Ascending aorta (tissue), 2 donors: ENCODE data around the gene BMP6. TPM values are rescaled to one million over a fixed set of nuclear protein-coding genes. Genes with fewer than 3 reads are reported as not detected.

Experiments used
- DNase-seq, 2 donors: peaks; one replicate each; pipeline ENCODE4 v3.0.0-alpha.2; 2019; ENCODE audit warnings: low spot score in 2 of 2
- H3K27ac ChIP-seq, 2 donors: fragments of 200-600 bp; sonication (generic); one replicate each; pipeline ENCODE4 v1.5.1; 2016 to 2017; ENCODE audit warnings: mild to moderate bottlenecking in 1 of 2
- H3K27me3 ChIP-seq: fragments of 200-600 bp; sonication (generic); one replicate; pipeline ENCODE4 v1.5.1; 2017
- H3K36me3 ChIP-seq, 2 donors: fragments of 200-600 bp; sonication (generic); one replicate each; pipeline ENCODE4 v1.5.1; 2016
- H3K4me1 ChIP-seq, 2 donors: fragments of 200-600 bp; sonication (generic); one replicate each; pipeline ENCODE4 v1.5.1; 2016 to 2017; ENCODE audit warnings: mild to moderate bottlenecking in 1 of 2
- H3K4me3 ChIP-seq, 2 donors: fragments of 200-600 bp; sonication (generic); one replicate each; pipeline ENCODE4 v1.5.1; 2016 to 2017; ENCODE audit warnings: mild to moderate bottlenecking in 1 of 2
- H3K9me3 ChIP-seq, 2 donors: fragments of 200-600 bp; sonication (generic); one replicate each; pipeline ENCODE4 v1.5.1; 2016
- CTCF ChIP-seq, 3 experiments: fragments of 200-600 bp in 2 of 3; fragments of 450-650 bp in 1 of 3; sonication (generic) in 2 of 3; IDR thresholded peaks; one replicate each; pipeline ENCODE4 v1.5.1; 2016 to 2019; ENCODE audit warnings: antibody characterized with exemption in 3 of 3, mild to moderate bottlenecking in 1 of 3, moderate library complexity in 1 of 3
- intact Hi-C: fragments of 100-400 bp; cut with DNase I; formaldehyde crosslinking; loops from one replicate; pipeline ENCODE4 v1.15.1; 2023
- total RNA-seq: library from RNA; depleted of rRNA; stranded (reverse); fragments of >200 nt; gene quantifications from one replicate; pipeline ENCODE4 v1.1.0, GENCODE V29; 2016

The BMP6 gene
- total RNA-seq, 1 donor from 2014 or later: 16.0 TPM

DNA sequence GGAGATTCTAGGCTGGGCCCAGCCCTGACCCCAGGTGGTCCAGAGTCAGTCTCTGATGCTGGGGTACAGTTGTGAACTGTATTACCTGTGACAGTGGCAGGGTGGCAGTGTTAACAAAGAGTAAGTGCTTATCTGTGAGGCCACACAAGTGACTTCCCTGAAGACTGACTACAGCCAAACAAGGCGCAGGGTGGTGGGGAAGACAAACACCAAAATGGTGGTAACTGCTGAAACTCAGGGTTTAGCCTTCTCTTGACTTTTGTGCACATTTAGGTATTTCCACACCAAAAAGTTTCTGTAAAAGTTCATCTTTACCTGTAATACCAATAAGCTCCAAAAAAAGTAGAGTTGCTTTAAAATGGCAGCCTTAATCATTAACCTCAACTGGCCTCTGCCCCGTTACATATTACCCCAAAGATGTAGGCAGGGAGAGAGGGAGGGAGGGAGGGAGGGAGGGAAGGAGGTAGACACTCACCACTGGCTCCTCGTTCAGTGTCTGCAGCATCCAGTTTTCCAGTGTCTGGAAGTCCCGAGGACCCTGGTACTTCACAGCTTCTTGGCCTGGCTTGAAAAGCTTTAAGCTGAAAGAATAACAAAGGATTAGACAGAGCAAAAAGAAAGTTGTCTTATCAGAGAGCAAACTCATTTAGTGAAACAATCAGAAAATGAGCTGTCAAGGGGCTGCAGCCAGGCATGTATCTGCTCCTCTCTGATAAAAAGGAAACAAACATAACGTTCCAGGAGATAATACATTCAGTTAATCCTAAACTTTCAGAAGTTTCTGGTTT lies 173.4 kb downstream of the BMP6 start:
- intact Hi-C loops: no loop called here
- no peaks in the 10 kb centered on the region for H3K4me1 ChIP-seq
- H3K36me3 ChIP-seq: peaks cover 85 to 100% of the 10 kb centered on the region in 2 donors
- no peak overlapping the region for H3K4me3 ChIP-seq
- no peak overlapping the region for H3K27ac ChIP-seq
- TF ChIP-seq CTCF (IDR thresholded peaks at IDR 0.05): no peak
- no peak for DNase-seq
- H3K27me3 ChIP-seq: no peaks in the 10 kb centered on the region
- no peaks in the 10 kb centered on the region for H3K9me3 ChIP-seq

DNA sequence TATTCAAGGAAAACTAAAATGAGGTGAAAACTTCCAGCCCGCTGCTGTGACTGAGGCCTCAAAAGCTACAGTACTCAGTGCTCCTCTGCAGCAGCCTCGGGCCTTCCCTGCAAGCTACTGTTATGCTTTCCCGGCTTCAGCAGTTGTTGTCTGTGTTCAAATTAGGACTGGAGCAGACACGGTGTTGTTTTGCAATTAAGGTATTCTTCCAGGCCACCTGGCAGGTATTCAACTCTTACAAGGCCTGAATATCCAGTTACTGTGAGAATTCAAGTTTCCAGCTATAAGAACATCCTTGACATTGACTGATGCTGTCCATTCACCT lies 174.0 kb downstream of the BMP6 start:
- H3K27me3 ChIP-seq: no peaks in the 10 kb centered on the region
- H3K27ac ChIP-seq: no peak overlapping the region
- TF ChIP-seq CTCF (IDR thresholded peaks at IDR 0.05): no peak
- no peaks in the 10 kb centered on the region for H3K9me3 ChIP-seq
- H3K4me1 ChIP-seq: no peaks in the 10 kb centered on the region
- intact Hi-C loops: no loop called here
- peaks cover 84 to 97% of the 10 kb centered on the region in 2 donors for H3K36me3 ChIP-seq
- DNase-seq: no peak
- H3K4me3 ChIP-seq: no peak overlapping the region

- intact Hi-C loops: no loop called here
- no peak for DNase-seq
- no peak for TF ChIP-seq CTCF (IDR thresholded peaks at IDR 0.05)
- no peak overlapping the region for H3K27ac ChIP-seq
- peaks cover 76 to 90% of the 10 kb centered on the region in 2 donors for H3K36me3 ChIP-seq
- H3K9me3 ChIP-seq: no peaks in the 10 kb centered on the region
- H3K4me3 ChIP-seq: no peak overlapping the region
- no peaks in the 10 kb centered on the region for H3K4me1 ChIP-seq
- H3K27me3 ChIP-seq: no peaks in the 10 kb centered on the region
Observed at GRCh38 chr6:7900621-7901020, 174.7 kb downstream of the BMP6 start.

DNA sequence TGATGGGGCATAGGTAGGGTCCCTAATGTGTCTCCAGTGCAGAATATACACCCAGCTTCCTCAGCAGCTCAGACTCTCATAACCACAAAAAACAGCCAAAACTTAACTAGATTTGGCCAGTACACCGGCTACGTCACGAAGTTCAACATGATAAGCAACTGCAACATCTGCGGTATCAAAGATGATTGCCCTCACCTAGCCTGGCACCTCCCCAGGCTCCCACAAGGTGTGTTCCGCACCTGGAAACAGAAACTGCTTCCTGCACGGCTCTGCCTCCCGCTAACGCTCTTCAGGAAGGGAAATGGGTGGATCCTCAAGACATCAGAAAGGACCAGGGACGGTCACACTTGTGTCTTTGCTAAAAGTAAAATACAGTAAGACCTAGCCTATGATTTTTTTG lies 175.2 kb downstream of the BMP6 start:
- H3K4me1 ChIP-seq: no peaks in the 10 kb centered on the region
- H3K27me3 ChIP-seq: no peaks in the 10 kb centered on the region
- TF ChIP-seq CTCF (IDR thresholded peaks at IDR 0.05): no peak
- intact Hi-C loops: no loop called here
- DNase-seq: no peak
- no peak overlapping the region for H3K27ac ChIP-seq
- peaks cover 73 to 85% of the 10 kb centered on the region in 2 donors for H3K36me3 ChIP-seq
- no peak overlapping the region for H3K4me3 ChIP-seq
- H3K9me3 ChIP-seq: no peaks in the 10 kb centered on the region

DNA sequence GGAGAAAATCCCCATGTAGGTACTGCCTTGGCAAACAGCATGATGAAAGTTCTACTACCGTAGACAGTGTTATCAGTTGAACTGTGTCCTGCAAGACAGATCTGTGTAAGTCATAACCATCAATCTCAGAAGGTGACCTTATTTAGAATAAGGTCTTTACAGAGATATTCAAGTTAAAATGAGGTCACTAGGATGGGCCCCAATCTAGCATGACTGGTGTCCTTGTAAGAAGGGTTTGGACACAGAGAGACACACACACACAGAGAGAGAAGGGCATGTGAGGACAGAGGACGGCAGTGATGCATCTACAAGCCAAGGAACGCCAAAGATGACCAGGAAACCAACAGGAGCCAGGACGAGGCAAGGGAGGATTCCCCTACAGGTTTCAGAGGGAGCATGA lies 175.9 kb downstream of the BMP6 start:
- Histone ChIP-seq H3K4me3 (no peak overlapping the region), H3K27ac (no peak overlapping the region), H3K9me3 (no peaks in the 10 kb centered on the region), H3K36me3 (peaks cover 66 to 78% of the 10 kb centered on the region in 2 donors), H3K4me1 (no peaks in the 10 kb centered on the region), H3K27me3 (no peaks in the 10 kb centered on the region)
- DNase-seq: no peak
- intact Hi-C loops: no loop called here
- no peak for TF ChIP-seq CTCF (IDR thresholded peaks at IDR 0.05)

GRCh38 chr6:7902221-7902620 lies 176.3 kb downstream of the BMP6 start:
- H3K4me1 ChIP-seq: no peaks in the 10 kb centered on the region
- H3K27ac ChIP-seq: no peak overlapping the region
- no peaks in the 10 kb centered on the region for H3K9me3 ChIP-seq
- H3K4me3 ChIP-seq: no peak overlapping the region
- H3K27me3 ChIP-seq: no peaks in the 10 kb centered on the region
- intact Hi-C loops: no loop called here
- H3K36me3 ChIP-seq: peaks cover 62 to 74% of the 10 kb centered on the region in 2 donors
- TF ChIP-seq CTCF (IDR thresholded peaks at IDR 0.05): no peak
- DNase-seq: no peak
